Lower lobe of right lung (tissue), 2 donors: ENCODE data around the gene CFAP45. TPM values are rescaled to one million over a fixed set of nuclear protein-coding genes. Genes with fewer than 3 reads are reported as not detected.

ENCODE experiments used
- ATAC-seq, 2 donors: fragments of 200-7000 bp; cut with Tn5 transposase; one replicate each; pipeline ENCODE4 v1.9.1; 2020 to 2022; ENCODE audit warnings: mild to moderate bottlenecking in 2 of 2, moderate library complexity in 2 of 2
- DNase-seq: peaks from one replicate; pipeline ENCODE4 v3.0.0-alpha.2; 2020
- H3K27ac ChIP-seq: fragments of 200-600 bp; one replicate; pipeline ENCODE4 v1.8.0; 2022
- H3K27me3 ChIP-seq: fragments of 200-600 bp; one replicate; pipeline ENCODE4 v1.8.0; 2022; ENCODE audit warnings: low read depth
- H3K36me3 ChIP-seq: fragments of 200-600 bp; one replicate; pipeline ENCODE4 v1.8.0; 2022; ENCODE audit warnings: mild to moderate bottlenecking
- H3K4me1 ChIP-seq: fragments of 200-600 bp; one replicate; pipeline ENCODE4 v1.8.0; 2022
- H3K4me3 ChIP-seq: fragments of 200-600 bp; one replicate; pipeline ENCODE4 v1.8.0; 2022; ENCODE audit warnings: mild to moderate bottlenecking
- H3K9me3 ChIP-seq: fragments of 200-600 bp; one replicate; pipeline ENCODE4 v1.8.0; 2022
- intact Hi-C: fragments of 100-400 bp; cut with DNase I; formaldehyde crosslinking; loops from one replicate; pipeline ENCODE4 v1.11.0; 2022
- total RNA-seq: library from RNA; stranded (reverse); fragmentation: NEBNext Ultra II Directional; extraction: Animal tissue kit (Norgen Biotek cat#: 25700); gene quantifications from one replicate; pipeline ENCODE4 v1.2.1, GENCODE V29; 2021
- TF ChIP-seq, protein P1 (sequence below): fragments of 200-600 bp; IDR thresholded peaks from one replicate; pipeline ENCODE4 v1.8.0; 2022; ENCODE audit warnings: antibody characterized with exemption, mild to moderate bottlenecking
- donor health status: DM: no; HTN: yes; CAD: no; lungs with severe emphysema.

CFAP45 gene
- total RNA-seq, 1 donor from 2014 or later: 10.2 TPM

DNA sequence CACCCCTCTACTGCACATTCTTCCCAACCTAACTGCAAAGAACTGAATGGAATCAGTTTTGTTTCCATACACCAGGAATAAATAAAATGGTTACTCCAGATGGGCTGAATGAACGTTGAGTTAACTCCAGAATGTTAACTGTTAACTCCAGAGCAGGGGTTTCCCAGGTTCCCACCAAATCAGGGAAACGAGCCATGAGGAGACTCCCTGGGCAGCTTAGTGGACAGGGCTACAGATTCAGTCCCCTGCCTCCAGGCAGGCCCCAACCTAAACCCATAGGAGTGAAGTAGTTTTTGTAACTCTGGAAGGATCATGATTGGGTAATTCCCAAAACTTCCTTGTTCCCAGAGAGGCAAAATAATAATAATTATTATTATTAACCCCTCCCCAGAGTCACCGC, 51.6 kb downstream of the CFAP45 start:
- Histone ChIP-seq H3K36me3 (no peaks in the 10 kb centered on the region), H3K27me3 (no peaks in the 10 kb centered on the region), H3K4me3 (no peak overlapping the region), H3K9me3 (no peaks in the 10 kb centered on the region), H3K4me1 (peaks cover 10% of the 10 kb centered on the region), H3K27ac (no peak overlapping the region)
- intact Hi-C loops: no loop called here
- no peak for DNase-seq
- ATAC-seq: no peak
- TF ChIP-seq, protein P1, sequence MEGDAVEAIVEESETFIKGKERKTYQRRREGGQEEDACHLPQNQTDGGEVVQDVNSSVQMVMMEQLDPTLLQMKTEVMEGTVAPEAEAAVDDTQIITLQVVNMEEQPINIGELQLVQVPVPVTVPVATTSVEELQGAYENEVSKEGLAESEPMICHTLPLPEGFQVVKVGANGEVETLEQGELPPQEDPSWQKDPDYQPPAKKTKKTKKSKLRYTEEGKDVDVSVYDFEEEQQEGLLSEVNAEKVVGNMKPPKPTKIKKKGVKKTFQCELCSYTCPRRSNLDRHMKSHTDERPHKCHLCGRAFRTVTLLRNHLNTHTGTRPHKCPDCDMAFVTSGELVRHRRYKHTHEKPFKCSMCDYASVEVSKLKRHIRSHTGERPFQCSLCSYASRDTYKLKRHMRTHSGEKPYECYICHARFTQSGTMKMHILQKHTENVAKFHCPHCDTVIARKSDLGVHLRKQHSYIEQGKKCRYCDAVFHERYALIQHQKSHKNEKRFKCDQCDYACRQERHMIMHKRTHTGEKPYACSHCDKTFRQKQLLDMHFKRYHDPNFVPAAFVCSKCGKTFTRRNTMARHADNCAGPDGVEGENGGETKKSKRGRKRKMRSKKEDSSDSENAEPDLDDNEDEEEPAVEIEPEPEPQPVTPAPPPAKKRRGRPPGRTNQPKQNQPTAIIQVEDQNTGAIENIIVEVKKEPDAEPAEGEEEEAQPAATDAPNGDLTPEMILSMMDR: no peak

DNA sequence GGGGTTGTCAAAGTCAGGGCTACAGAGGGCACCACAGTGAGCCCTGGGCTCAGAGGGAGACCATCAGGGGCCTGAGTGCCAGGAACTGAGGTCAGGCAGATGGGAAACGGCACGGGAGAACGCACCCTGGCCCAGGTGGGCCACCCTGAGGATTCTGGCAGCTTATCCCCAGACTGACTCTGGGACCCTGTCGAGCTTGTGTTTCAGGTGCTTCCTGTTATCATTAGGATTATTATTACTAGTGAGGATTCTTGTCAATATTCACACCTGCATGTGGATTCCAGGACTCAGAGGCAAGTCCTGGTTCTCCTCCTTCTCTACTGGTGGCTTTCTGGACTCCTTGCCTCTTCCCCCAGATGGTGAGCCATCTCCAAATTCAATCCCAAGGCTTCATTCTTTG, 52.7 kb downstream of the CFAP45 start:
- TF ChIP-seq, protein P1: no peak
- DNase-seq (no peak), ATAC-seq (no peak)
- Histone ChIP-seq H3K9me3 (no peaks in the 10 kb centered on the region), H3K27ac (no peak overlapping the region), H3K36me3 (no peaks in the 10 kb centered on the region), H3K4me1 (peaks cover 7% of the 10 kb centered on the region), H3K27me3 (no peaks in the 10 kb centered on the region), H3K4me3 (no peak overlapping the region)
- intact Hi-C loops: no loop called here

DNA sequence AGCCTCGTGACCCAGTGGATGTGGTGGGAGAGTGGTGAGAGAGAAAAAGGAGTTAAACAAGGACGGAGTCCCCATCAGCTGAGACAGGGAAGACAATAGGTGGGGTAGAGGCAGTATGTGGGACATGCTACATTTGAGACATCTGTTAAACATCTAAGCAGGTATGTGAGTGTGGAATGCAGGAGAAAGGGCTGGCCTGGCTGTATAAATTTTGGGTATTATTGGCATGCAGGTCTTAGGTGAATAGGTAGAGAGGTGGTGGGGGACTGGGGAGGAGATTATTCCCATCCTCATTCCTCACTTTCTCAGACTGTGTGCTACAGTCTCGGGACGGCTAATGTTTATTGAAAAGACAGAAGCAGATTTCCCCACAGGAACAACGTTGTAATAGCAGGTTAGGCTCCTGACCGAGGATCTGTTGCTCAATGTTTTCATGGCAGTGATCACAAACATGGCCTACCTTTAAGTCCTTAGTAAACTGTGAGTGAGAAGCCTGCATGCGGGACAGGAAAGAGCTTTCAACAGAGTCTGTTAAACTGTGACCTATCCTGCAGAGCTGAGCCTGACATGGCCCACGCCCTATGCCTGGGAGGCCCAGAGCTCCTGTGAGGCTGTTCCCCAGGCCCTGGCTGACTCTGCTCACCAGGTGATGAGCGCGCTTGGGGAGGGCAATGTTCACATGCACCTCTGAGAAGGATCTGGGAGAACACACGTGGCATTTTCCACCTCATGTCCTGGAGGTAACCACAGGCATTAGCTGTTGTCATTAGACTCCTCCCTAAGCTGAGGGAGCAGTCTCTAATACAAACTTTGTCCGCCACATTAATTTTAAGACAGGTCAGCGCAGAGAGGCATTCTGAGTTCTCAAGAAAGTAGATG, 54.0 kb downstream of the CFAP45 start:
- H3K27ac ChIP-seq: no peak overlapping the region
- H3K9me3 ChIP-seq: no peaks in the 10 kb centered on the region
- DNase-seq: no peak
- TF ChIP-seq, protein P1: no peak
- peak in 1 of 2 donors; percentile 28 for ATAC-seq
- H3K27me3 ChIP-seq: no peaks in the 10 kb centered on the region
- intact Hi-C loops: no loop called here
- no peak overlapping the region for H3K4me3 ChIP-seq
- peaks cover 7% of the 10 kb centered on the region for H3K4me1 ChIP-seq
- H3K36me3 ChIP-seq: no peaks in the 10 kb centered on the region

DNA sequence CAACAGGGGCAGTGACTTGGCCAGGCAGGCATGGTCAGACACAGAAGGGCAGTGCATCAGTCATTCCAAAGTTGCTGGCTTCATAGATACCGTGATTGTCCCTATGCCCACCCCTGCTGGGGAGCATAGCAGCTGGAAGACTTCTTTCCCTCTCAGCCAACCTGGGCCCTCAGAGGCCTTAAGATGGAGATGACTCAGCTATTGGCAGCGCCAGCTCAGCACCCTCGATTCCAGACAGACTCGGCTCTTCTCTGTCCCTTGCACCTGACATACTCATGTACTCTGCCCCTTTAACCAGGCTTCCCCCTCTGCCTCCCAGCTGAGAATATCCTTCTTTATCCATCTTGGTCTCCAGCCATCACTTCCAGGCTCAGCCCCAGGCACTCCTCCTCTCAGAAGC, 56.5 kb downstream of the CFAP45 start:
- ATAC-seq: no peak

GRCh38 chr1:159841749-159842148, 58.2 kb downstream of the CFAP45 start:
- H3K36me3 ChIP-seq: peaks cover 6% of the 10 kb centered on the region
- intact Hi-C loops: no loop called here
- DNase-seq (no peak), ATAC-seq (no peak)
- H3K27me3 ChIP-seq: no peaks in the 10 kb centered on the region
- no peak overlapping the region for H3K4me3 ChIP-seq
- no peak overlapping the region for H3K27ac ChIP-seq
- H3K9me3 ChIP-seq: no peaks in the 10 kb centered on the region
- H3K4me1 ChIP-seq: no peaks in the 10 kb centered on the region
- TF ChIP-seq, protein P1: no peak

More for the DNA sequence above, 56.5 kb downstream of the CFAP45 start:
- Histone ChIP-seq H3K36me3 (no peaks in the 10 kb centered on the region), H3K4me1 (no peaks in the 10 kb centered on the region), H3K27me3 (no peaks in the 10 kb centered on the region), H3K9me3 (no peaks in the 10 kb centered on the region), H3K4me3 (no peak overlapping the region), H3K27ac (no peak overlapping the region)
- no peak for DNase-seq
- intact Hi-C loops: no loop called here
- TF ChIP-seq, protein P1: no peak
